Measurements from ENCODE around the gene OR51V1.
A peak's percentile ranks its signal among the peaks of the same experiment; 100 is the strongest.

OR51V1 gene

GRCh38 chr11:5224538-5225479, 24.3 kb upstream of the OR51V1 start:
- no peak for TF ChIP-seq GATA1 (IDR thresholded peaks at IDR 0.05; ENCODE audit: low read depth, low read length)
- TF ChIP-seq POLR2A (IDR thresholded peaks at IDR 0.05; ENCODE audit: low read length), result peak; percentile 96
- peak; percentile 54 to 60 for DNase-seq

GRCh38 chr11:5223686-5224085, 23.2 kb upstream of the OR51V1 start:
- DNase-seq, result no peak
- TF ChIP-seq POLR2A (IDR thresholded peaks at IDR 0.05; ENCODE audit: low read length), result peak; percentile 12
- no peak for TF ChIP-seq GATA1 (IDR thresholded peaks at IDR 0.05; ENCODE audit: low read depth, low read length)

- no peak for DNase-seq
- no peak for TF ChIP-seq GATA1 (IDR thresholded peaks at IDR 0.05; ENCODE audit: low read depth, low read length)
- TF ChIP-seq POLR2A (IDR thresholded peaks at IDR 0.05; ENCODE audit: low read length), result peak; percentile 53
These were observed 22.7 kb upstream of the OR51V1 start for GRCh38 chr11:5223146-5223545.

- DNase-seq, result no peak
- TF ChIP-seq POLR2A (IDR thresholded peaks at IDR 0.05; ENCODE audit: low read length) (no peak), GATA1 (IDR thresholded peaks at IDR 0.05; ENCODE audit: low read depth, low read length) (no peak)
These were observed 9.9 kb upstream of the OR51V1 start for GRCh38 chr11:5210376-5210885.

- TF ChIP-seq POLR2A (IDR thresholded peaks at IDR 0.05; ENCODE audit: low read length), result no peak
- no peak for TF ChIP-seq GATA1 (IDR thresholded peaks at IDR 0.05; ENCODE audit: low read depth, low read length)
- peak; percentile 89 to 90 for DNase-seq
These were observed 4.3 kb upstream of the OR51V1 start for GRCh38 chr11:5204787-5205186.

- TF ChIP-seq POLR2A (IDR thresholded peaks at IDR 0.05; ENCODE audit: low read length), result no peak
- no peak for TF ChIP-seq GATA1 (IDR thresholded peaks at IDR 0.05; ENCODE audit: low read depth, low read length)
- no peak for DNase-seq
These were observed 2.9 kb upstream of the OR51V1 start for GRCh38 chr11:5203366-5203765.

- TF ChIP-seq GATA1 (IDR thresholded peaks at IDR 0.05; ENCODE audit: low read depth, low read length) (no peak), POLR2A (IDR thresholded peaks at IDR 0.05; ENCODE audit: low read length) (no peak)
- no peak for DNase-seq
These were observed 2.2 kb downstream of the OR51V1 start for GRCh38 chr11:5198285-5198684.

- no peak for TF ChIP-seq POLR2A (IDR thresholded peaks at IDR 0.05; ENCODE audit: low read length)
- TF ChIP-seq GATA1 (IDR thresholded peaks at IDR 0.05; ENCODE audit: low read depth, low read length), result no peak
- DNase-seq, result no peak
These were observed 2.9 kb downstream of the OR51V1 start for GRCh38 chr11:5197536-5197935.

- TF ChIP-seq GATA1 (IDR thresholded peaks at IDR 0.05; ENCODE audit: low read depth, low read length) (no peak), POLR2A (IDR thresholded peaks at IDR 0.05; ENCODE audit: low read length) (no peak)
- DNase-seq, result no peak
These were observed 3.8 kb downstream of the OR51V1 start for GRCh38 chr11:5196731-5197130.

GRCh38 chr11:5196067-5196466, 4.4 kb downstream of the OR51V1 start:
- no peak for TF ChIP-seq POLR2A (IDR thresholded peaks at IDR 0.05; ENCODE audit: low read length)
- TF ChIP-seq GATA1 (IDR thresholded peaks at IDR 0.05; ENCODE audit: low read depth, low read length), result no peak
- DNase-seq, result no peak

- DNase-seq, result no peak
- TF ChIP-seq POLR2A (IDR thresholded peaks at IDR 0.05; ENCODE audit: low read length) (no peak), GATA1 (IDR thresholded peaks at IDR 0.05; ENCODE audit: low read depth, low read length) (no peak)
These were observed 7.7 kb downstream of the OR51V1 start for GRCh38 chr11:5192738-5193137.

- TF ChIP-seq GATA1 (IDR thresholded peaks at IDR 0.05; ENCODE audit: low read depth, low read length) (no peak), POLR2A (IDR thresholded peaks at IDR 0.05; ENCODE audit: low read length) (no peak)
- DNase-seq, result no peak
These were observed 12.3 kb downstream of the OR51V1 start for GRCh38 chr11:5188201-5188600.

GRCh38 chr11:5178046-5178837, 22.2 kb downstream of the OR51V1 start:
- TF ChIP-seq GATA1 (IDR thresholded peaks at IDR 0.05; ENCODE audit: low read depth, low read length), result no peak
- no peak for TF ChIP-seq POLR2A (IDR thresholded peaks at IDR 0.05; ENCODE audit: low read length)
- DNase-seq, result no peak

GRCh38 chr11:5174934-5175333, 25.5 kb downstream of the OR51V1 start:
- TF ChIP-seq GATA1 (IDR thresholded peaks at IDR 0.05; ENCODE audit: low read depth, low read length) (no peak), POLR2A (IDR thresholded peaks at IDR 0.05; ENCODE audit: low read length) (no peak)
- no peak for DNase-seq
